ENCODE data around the gene NUP37. TPM values are rescaled to one million over a fixed set of nuclear protein-coding genes. Genes with fewer than 3 reads are reported as not detected.

Gene NUP37
- total RNA-seq, 2 donors from 2014 or later = 95.2 to 129 TPM

DNA sequence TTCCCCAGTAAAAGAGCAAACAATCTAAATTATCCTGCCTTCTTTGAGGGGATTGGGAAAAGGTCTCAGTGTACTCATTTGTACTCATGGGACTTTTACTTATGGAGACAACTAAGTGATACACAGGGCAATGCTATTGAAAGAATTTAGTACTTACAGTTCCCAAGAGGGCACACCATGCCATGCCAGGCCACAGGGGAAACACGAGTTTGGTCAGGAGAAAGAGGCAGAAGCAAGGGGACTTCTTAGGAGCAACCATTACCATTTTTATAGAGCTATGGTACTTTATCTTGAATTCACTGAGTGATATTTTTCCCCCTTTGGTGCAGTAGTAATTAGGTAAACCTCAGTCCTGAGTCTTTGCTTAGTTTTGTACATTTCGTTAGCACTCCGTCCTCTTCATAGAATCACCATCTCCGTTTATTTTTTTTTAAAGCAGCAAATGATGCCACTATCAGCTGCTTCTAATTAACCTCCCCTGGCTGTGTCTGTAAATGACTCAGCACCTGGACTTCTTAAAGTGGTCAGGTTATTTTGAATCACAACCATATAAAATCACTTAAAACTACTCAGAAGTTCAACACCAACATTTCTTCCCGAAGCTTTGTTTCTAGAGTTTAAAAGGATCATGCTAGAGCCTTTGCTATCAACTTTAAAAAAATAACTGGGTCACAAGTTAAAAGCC is 52.2 kb downstream of the NUP37 start:
- ATAC-seq (replicated peaks in 1 of 2) (no peak), DNase-seq (no peak)
- Mint-ChIP-seq H3K36me3 (ENCODE audit: insufficient read depth in 2 of 2) (no peaks in the 10 kb centered on the region), H3K9me3 (no peaks in the 10 kb centered on the region), H3K4me1 (ENCODE audit: low read depth) (peaks cover 8% of the 10 kb centered on the region), H3K4me3 (no peak overlapping the region), H3K27ac (no peak overlapping the region), H3K27me3 (ENCODE audit: low read depth) (peaks cover 15% of the 10 kb centered on the region)

DNA sequence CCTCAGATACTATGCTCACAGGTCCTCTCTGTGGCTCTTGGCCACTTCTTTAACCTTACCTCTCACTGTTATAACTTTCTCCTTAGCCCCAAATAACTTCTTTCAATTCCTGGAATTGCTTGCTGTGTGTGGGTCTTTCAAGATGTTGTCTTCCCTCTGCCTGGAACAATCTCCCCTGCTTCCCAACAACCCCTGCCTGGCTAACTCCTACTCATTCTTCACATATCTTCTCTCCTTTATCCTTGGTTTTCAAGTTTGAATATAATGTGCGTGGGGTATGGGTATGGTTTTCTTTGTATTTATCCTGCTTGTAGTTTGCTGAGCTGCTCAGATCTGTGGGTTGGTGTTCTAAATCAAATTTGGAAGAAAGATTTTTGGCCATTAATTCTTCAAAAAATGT is 55.4 kb downstream of the NUP37 start:
- no peak for ATAC-seq (replicated peaks in 1 of 2)
- no peak overlapping the region for H3K4me3 Mint-ChIP-seq
- peaks cover 2 to 6% of the 10 kb centered on the region in 2 donors for H3K36me3 Mint-ChIP-seq (ENCODE audit: insufficient read depth in 2 of 2)
- H3K9me3 Mint-ChIP-seq = no peaks in the 10 kb centered on the region
- peaks cover 15% of the 10 kb centered on the region for H3K27me3 Mint-ChIP-seq (ENCODE audit: low read depth)
- H3K4me1 Mint-ChIP-seq (ENCODE audit: low read depth) = peaks cover 36% of the 10 kb centered on the region
- no peak for DNase-seq
- no peak overlapping the region for H3K27ac Mint-ChIP-seq

DNA sequence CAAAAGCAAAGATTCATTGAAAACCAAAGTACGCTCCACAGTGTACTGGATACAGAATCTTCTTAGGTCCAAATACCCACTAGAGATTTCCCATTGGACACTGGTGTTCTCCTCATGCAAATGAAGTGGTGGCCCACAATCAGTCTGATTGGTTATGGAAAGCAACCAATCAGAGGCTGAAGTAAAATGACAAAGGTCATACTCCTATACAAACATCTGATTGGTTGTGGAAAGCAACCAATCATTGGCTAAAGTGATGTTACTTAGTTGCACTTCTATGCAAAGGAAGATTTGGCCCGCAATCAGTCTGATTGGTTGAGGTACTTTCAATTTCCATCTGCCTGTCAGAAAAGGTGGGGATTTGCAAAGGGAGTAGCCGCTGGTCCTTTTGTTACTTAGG is 56.8 kb downstream of the NUP37 start:
- Mint-ChIP-seq H3K9me3 (no peaks in the 10 kb centered on the region), H3K36me3 (ENCODE audit: insufficient read depth in 2 of 2) (peaks cover 7 to 9% of the 10 kb centered on the region in 2 donors), H3K4me3 (no peak overlapping the region), H3K27me3 (ENCODE audit: low read depth) (peaks cover 15% of the 10 kb centered on the region), H3K27ac (no peak overlapping the region), H3K4me1 (ENCODE audit: low read depth) (peaks cover 47% of the 10 kb centered on the region)
- ATAC-seq (replicated peaks in 1 of 2) = no peak
- no peak for DNase-seq

DNA sequence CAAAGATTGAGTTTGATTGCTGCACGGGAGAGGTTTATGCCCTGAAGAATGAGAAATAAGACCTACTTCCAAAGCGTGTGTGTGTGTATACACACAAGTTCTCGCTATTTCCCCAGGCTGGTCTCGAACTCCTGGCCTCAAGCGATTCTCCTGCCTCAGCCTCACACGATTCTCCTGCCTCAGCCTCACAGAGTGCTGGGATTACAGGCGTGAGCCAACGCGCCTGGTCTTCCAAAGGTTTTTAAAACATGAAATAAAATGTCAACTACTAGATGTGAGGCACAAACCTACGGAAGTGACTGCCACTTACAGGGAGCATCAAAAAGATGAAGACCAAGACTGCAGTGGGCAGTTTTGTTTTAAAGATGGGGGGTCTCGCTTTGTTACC is 57.5 kb downstream of the NUP37 start:
- ATAC-seq (replicated peaks in 1 of 2) (no peak), DNase-seq (no peak)
- H3K9me3 Mint-ChIP-seq = no peaks in the 10 kb centered on the region
- H3K4me3 Mint-ChIP-seq = peak overlapping the region; percentile 94 to 96
- peaks cover 15% of the 10 kb centered on the region for H3K27me3 Mint-ChIP-seq (ENCODE audit: low read depth)
- peaks cover 9 to 13% of the 10 kb centered on the region in 2 donors for H3K36me3 Mint-ChIP-seq (ENCODE audit: insufficient read depth in 2 of 2)
- peak overlapping the region; percentile 88 for H3K27ac Mint-ChIP-seq
- peaks cover 53% of the 10 kb centered on the region for H3K4me1 Mint-ChIP-seq (ENCODE audit: low read depth)

DNA sequence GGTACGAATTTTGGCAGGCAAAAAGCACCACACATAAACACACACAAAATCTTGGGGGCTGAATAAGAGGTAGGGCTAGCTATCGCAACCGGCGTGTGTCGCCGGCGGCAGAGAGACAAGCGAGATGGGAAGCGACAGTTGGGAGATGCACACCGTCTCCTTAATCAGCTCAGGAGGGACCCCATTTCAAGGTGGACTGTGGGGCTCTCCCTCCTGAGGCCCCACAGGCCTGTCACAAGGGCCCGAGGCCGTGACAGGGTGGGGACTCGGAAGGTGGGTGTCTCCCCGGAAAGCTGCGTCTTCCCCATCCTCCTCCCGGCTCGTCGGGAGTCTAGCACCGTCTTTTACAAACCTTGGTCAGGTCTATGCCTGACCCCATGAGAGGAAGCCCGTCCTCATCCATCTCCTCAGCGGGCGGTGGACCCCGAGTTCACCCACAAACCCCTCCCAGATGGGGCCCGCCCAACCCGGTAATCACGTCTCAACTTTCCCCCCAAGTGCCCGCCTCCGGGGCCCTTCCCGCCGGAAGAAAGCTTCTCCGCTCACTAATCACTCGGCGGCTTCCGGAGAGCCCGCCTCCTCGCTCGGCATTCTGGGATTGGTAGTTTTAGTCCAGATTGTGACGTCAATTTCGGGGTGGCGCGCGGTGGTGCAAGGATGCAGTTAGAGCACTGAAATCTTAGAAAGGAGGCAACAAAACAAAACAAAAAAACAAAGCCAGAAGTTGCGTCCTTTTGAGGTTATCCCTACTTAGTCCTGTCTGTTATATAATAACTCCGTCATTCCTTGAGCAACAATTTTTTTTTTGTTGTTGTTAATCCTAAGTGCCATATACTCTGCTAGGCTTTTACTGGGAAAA is 58.1 kb downstream of the NUP37 start, which contains the start of gene WASHC3:
Gene WASHC3 (minus strand): TSS at position 432 of the 859 bp plus-strand sequence. CDS start 29 bp downstream, at position 403.
- DNase-seq (peak; percentile 96), ATAC-seq (replicated peaks in 1 of 2) (peak; percentile 83 to 86)
- Mint-ChIP-seq H3K4me3 (peak within 1 kb of the TSS; percentile 94 to 96), H3K36me3 (ENCODE audit: insufficient read depth in 2 of 2) (peaks cover 9 to 13% of the 10 kb centered on the region in 2 donors), H3K4me1 (ENCODE audit: low read depth) (peaks cover 56% of the 10 kb centered on the region), H3K27ac (peak within 1 kb of the TSS; percentile 88), H3K9me3 (no peaks in the 10 kb centered on the region), H3K27me3 (ENCODE audit: low read depth) (peaks cover 15% of the 10 kb centered on the region)

DNA sequence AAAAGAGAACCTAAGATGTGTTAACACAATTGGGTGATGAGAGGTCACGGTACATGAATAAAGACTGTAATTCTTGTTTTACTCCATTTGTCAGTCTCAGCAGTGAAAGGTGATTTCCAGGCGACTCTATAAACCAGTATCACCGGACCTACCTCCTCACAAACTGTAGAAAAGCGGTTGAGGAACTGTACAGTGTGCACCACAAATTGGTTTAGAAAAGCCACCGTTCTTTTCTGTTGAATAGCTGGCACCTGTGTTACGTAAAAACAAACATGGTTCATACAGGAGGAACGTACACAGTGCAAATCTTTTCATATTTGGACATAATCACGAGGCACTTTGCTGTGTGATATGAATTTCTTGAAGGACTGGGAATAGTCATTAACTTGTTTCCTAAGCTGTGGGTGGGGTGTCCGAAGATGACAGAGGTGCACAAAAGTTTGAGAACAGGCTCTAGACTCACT is 58.8 kb downstream of the NUP37 start:
- Mint-ChIP-seq H3K4me1 (ENCODE audit: low read depth) (peaks cover 61% of the 10 kb centered on the region), H3K36me3 (ENCODE audit: insufficient read depth in 2 of 2) (peaks cover 11 to 20% of the 10 kb centered on the region in 2 donors), H3K4me3 (peak overlapping the region; percentile 94 to 96), H3K27ac (peak overlapping the region; percentile 88), H3K9me3 (no peaks in the 10 kb centered on the region), H3K27me3 (ENCODE audit: low read depth) (peaks cover 15% of the 10 kb centered on the region)
- DNase-seq (peak; percentile 49 to 57), ATAC-seq (replicated peaks in 1 of 2) (peak; percentile 63 to 64)

DNA sequence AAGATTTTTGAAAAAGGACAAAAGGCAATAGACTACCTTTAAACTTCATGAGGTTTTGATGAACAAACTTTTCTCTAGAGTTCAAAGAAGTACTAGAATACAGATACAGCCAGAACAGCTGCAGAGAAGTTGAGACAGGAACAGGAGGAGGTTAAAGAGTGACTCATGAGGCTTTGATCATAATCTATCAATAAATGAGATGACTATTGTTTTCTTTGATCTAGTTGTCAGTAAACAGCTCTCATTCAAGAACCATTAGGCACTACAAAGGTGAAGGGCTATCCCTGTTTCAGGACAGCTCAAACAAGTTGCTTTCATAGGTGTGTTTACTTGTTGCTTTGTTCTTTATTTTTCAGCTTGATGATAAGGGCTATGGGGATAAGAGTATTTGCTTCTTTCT is 60.6 kb downstream of the NUP37 start:
- H3K9me3 Mint-ChIP-seq = no peaks in the 10 kb centered on the region
- peaks cover 2% of the 10 kb centered on the region for H3K27me3 Mint-ChIP-seq (ENCODE audit: low read depth)
- ATAC-seq (replicated peaks in 1 of 2) = peak; percentile 58 to 60
- H3K4me3 Mint-ChIP-seq = peak overlapping the region; percentile 28 to 68
- H3K4me1 Mint-ChIP-seq (ENCODE audit: low read depth) = peaks cover 64% of the 10 kb centered on the region
- H3K27ac Mint-ChIP-seq = peak overlapping the region; percentile 38
- H3K36me3 Mint-ChIP-seq (ENCODE audit: insufficient read depth in 2 of 2) = peaks cover 15 to 27% of the 10 kb centered on the region in 2 donors
- DNase-seq = peak in 1 of 2 donors; percentile 11

DNA sequence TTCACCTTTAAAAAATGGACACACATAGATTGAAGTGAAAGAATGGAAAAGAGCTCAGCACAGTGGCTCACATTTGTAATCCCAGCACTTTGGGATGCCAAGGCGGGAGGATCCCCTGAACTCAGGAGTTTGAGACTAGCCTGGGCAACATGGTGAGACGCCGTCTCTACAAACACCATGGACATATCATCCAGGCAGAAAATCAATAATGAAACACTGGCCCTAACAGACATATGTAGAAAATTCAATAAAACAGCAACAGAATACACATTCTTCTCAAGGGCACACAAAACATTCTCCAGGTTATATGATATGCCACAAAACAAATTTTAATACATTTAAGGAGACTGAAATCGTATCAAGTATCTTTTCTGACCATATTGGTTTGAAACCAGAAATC is 65.6 kb downstream of the NUP37 start:
- no peaks in the 10 kb centered on the region for H3K9me3 Mint-ChIP-seq

DNA sequence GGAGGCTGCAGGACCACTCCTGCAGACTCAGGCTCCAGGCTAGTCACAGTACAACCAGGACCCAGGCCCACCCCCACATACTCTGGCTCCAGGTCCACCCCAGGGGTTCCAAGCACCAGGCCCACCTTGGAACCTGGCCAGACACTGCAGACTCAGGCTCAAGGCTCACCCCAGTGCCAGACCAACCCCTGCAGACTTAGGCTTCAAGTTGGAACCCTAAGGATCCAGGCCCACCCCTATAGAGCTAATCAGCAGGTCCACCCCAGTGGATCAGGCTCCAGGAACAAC is 66.9 kb downstream of the NUP37 start:
- H3K36me3 Mint-ChIP-seq (ENCODE audit: insufficient read depth in 2 of 2) = peaks cover 9 to 28% of the 10 kb centered on the region in 2 donors
- no peaks in the 10 kb centered on the region for H3K27me3 Mint-ChIP-seq (ENCODE audit: low read depth)
- H3K27ac Mint-ChIP-seq = no peak overlapping the region
- ATAC-seq (replicated peaks in 1 of 2) = no peak
- no peaks in the 10 kb centered on the region for H3K9me3 Mint-ChIP-seq
- DNase-seq = no peak
- H3K4me3 Mint-ChIP-seq = no peak overlapping the region
- peaks cover 41% of the 10 kb centered on the region for H3K4me1 Mint-ChIP-seq (ENCODE audit: low read depth)

More for the DNA sequence above, 65.6 kb downstream of the NUP37 start:
- Mint-ChIP-seq H3K4me1 (ENCODE audit: low read depth) (peaks cover 51% of the 10 kb centered on the region), H3K36me3 (ENCODE audit: insufficient read depth in 2 of 2) (peaks cover 12 to 32% of the 10 kb centered on the region in 2 donors), H3K27ac (peak overlapping the region; percentile 7), H3K27me3 (ENCODE audit: low read depth) (no peaks in the 10 kb centered on the region), H3K4me3 (no peak overlapping the region)
- no peak for ATAC-seq (replicated peaks in 1 of 2)
- no peak for DNase-seq

DNA sequence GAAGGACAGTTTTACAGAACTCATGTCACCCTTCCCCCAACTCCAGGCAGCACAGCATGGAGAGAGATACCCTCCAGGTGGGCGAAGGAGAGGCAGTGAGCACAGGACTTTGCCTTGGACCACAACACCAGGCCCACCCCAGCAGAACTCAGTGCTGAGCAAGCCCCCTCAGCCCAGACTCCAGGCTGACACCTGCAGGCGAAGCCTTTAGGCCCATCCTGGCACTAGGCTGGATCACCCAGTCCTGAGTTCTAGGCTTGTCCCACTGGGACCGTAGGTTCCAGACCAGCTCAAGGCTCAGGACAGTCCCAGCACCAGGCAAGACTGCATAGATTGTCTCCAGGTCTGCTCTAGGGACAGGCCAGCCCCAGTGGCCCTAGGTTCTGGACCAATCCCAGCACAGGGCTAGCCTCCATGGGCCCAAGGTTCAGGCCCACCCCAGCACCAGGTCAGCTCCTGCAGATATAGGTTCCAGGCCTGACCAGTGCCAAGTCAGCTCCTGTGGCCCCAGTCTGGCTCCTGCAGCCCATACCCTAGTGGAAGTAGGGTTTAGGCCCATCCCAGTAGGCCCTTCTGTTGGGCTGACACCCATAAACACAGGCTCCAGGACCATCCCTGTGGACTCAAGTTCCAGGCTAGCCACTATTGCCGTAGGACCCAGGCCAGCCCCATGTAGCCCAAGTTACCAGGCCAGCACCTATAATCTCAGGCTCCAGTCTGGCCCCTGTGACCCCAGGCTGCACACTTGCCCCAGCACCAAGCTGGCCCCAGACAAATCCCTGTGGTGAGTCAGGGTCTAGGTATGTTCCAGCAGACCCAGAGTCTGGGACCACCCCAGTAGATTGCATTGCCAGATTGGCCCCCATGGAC is 67.5 kb downstream of the NUP37 start:
- Mint-ChIP-seq H3K4me3 (no peak overlapping the region), H3K36me3 (ENCODE audit: insufficient read depth in 2 of 2) (peaks cover 9 to 22% of the 10 kb centered on the region in 2 donors), H3K4me1 (ENCODE audit: low read depth) (peaks cover 35% of the 10 kb centered on the region), H3K9me3 (no peaks in the 10 kb centered on the region), H3K27ac (no peak overlapping the region), H3K27me3 (ENCODE audit: low read depth) (no peaks in the 10 kb centered on the region)
- DNase-seq (no peak), ATAC-seq (replicated peaks in 1 of 2) (no peak)

DNA sequence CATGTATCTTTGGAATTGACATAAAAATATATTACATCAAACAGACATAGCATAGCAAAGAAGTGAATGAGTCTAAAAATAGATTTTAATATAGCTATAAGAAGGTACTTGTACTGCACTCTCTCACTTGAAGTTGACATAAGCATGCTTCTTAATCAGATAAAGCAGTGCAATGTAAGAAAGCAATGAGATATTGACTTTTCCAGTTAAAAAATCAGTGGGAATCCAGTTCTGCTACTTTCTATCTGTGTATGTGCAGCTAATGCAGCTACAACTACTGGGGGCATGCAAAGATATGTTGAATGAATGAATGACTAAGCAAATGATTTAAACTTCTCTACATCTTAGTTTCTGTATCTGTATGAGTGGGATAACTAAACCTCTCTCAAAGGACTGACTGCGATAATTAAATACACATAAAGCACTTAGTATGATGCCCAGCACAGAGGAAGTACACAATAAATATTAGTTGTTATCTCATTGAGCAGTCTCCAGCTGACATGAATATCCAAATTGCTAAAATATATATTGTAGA is 68.4 kb downstream of the NUP37 start:
- Mint-ChIP-seq H3K36me3 (ENCODE audit: insufficient read depth in 2 of 2) (peaks cover 7 to 19% of the 10 kb centered on the region in 2 donors), H3K4me3 (no peak overlapping the region), H3K9me3 (no peaks in the 10 kb centered on the region), H3K27ac (peak overlapping the region; percentile 58), H3K27me3 (ENCODE audit: low read depth) (no peaks in the 10 kb centered on the region), H3K4me1 (ENCODE audit: low read depth) (peaks cover 29% of the 10 kb centered on the region)
- peak; percentile 37 to 70 for ATAC-seq (replicated peaks in 1 of 2)
- no peak for DNase-seq

DNA sequence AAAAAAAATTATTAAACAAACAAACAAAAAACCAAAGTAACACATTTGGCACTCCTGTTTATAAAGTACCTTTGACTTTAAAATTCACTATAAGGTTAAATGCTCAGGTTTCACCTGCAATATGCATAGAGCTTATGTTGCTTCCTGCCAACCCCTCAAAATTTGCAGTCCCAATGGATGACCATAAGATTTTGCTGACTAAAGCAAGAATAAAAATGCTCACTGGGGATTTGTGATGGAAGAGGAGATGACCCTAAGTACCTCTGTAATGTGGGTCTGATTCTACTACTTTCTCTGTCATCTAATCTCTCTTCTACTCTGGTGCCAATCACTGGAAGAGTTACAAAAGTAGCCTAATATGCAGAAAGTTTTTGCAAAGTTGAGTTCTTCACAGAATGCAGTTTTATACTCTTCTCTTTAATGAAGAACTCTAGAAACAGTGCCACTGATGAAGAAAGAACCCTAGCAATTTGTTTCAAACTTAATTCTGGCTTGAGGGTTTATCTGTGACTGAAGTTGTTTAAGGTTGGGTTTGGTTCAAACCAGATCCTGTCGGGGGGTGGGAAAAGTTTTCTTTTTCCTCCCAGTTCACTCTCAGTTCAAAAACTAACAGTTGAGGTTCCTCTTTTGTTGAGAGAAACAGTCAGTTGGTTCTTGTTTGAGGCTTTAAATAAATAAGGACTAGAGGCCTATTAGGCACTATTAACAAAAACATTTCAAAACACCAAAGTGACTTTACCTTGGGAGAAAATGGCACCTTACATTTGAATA is 69.1 kb downstream of the NUP37 start:
- Mint-ChIP-seq H3K27ac (peak overlapping the region; percentile 28), H3K4me3 (no peak overlapping the region), H3K9me3 (no peaks in the 10 kb centered on the region), H3K27me3 (ENCODE audit: low read depth) (no peaks in the 10 kb centered on the region), H3K36me3 (ENCODE audit: insufficient read depth in 2 of 2) (peaks cover 6 to 18% of the 10 kb centered on the region in 2 donors), H3K4me1 (ENCODE audit: low read depth) (peaks cover 27% of the 10 kb centered on the region)
- DNase-seq (no peak), ATAC-seq (replicated peaks in 1 of 2) (no peak)
